ENCODE results near the gene KRT33B.

Gene KRT33B

GRCh38 chr17:41369713-41370112 lies at the start of gene KRT33B:
KRT33B (minus strand) TSS chr17:41369813; CDS start chr17:41369750, 63 bp downstream.
- TF ChIP-seq, protein P1, sequence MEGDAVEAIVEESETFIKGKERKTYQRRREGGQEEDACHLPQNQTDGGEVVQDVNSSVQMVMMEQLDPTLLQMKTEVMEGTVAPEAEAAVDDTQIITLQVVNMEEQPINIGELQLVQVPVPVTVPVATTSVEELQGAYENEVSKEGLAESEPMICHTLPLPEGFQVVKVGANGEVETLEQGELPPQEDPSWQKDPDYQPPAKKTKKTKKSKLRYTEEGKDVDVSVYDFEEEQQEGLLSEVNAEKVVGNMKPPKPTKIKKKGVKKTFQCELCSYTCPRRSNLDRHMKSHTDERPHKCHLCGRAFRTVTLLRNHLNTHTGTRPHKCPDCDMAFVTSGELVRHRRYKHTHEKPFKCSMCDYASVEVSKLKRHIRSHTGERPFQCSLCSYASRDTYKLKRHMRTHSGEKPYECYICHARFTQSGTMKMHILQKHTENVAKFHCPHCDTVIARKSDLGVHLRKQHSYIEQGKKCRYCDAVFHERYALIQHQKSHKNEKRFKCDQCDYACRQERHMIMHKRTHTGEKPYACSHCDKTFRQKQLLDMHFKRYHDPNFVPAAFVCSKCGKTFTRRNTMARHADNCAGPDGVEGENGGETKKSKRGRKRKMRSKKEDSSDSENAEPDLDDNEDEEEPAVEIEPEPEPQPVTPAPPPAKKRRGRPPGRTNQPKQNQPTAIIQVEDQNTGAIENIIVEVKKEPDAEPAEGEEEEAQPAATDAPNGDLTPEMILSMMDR (IDR thresholded peaks at IDR 0.05; ENCODE audit: low read depth, low read length), result no peak
- no peak within 1 kb of the TSS for H3K4me3 ChIP-seq (ENCODE audit: low read depth, low read length)

DNA sequence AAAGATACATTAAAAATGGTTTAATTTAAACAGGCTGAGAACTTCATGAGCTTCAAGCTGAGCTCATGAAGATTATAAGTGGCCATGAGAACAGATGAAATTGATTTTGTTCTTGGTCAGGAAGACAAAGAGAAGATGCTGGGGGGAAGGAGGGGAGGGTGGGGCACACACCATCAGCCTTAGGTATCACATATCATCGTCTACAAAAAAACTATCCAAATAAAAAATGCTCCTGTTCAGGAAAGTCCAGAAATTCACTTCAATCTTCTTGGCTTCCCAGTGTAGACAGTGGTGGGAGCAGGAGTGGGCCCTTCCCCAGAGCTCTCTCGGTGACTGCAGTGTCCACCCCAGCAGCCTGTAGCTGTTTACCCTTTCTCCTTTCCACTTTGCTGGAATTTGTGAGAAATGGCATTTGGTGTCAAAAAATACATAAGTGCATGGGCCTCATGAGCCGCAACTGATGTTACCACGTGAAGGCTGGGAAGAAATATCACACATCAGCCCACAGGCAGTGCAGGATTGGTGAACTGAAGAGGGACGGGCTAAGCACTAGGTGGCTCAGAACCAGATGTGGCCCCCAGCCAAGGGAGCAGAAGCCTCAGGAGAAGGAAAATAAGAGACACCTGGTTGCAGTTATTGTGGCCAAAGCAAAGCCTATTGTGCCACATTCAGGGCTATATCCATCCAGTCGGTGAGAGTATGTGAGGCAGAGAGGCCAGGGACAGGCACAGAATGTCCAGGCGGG lies 48.7 kb upstream of the KRT33B start:
- TF ChIP-seq, protein P1 (IDR thresholded peaks at IDR 0.05; ENCODE audit: low read depth, low read length), result no peak

GRCh38 chr17:41417576-41418015 lies 48.0 kb upstream of the KRT33B start:
- no peak overlapping the region for H3K4me3 ChIP-seq (ENCODE audit: low read depth, low read length)
- TF ChIP-seq, protein P1 (IDR thresholded peaks at IDR 0.05; ENCODE audit: low read depth, low read length), result no peak

More for the DNA sequence above, 48.7 kb upstream of the KRT33B start:
- no peak overlapping the region for H3K4me3 ChIP-seq (ENCODE audit: low read depth, low read length)

DNA sequence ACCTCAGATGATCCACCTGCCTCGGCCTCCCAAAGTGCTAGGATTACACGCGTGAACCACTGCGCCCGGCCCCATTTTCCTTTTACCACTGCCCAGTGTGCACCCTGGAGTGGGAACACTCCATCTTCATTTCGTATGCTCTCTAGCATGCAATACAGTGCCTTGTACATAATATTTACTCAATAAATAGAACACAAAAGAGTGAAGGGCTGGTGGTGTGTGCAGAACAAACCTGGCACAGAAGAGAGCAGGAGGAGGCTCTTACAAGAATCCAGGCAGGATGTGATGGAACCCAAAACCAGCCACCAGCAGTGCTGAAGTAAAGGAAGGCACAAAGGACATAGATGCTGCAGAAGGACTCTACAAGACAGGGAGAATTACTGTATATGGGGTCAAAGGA lies 47.5 kb upstream of the KRT33B start:
- TF ChIP-seq, protein P1 (IDR thresholded peaks at IDR 0.05; ENCODE audit: low read depth, low read length), result no peak
- no peak overlapping the region for H3K4me3 ChIP-seq (ENCODE audit: low read depth, low read length)

DNA sequence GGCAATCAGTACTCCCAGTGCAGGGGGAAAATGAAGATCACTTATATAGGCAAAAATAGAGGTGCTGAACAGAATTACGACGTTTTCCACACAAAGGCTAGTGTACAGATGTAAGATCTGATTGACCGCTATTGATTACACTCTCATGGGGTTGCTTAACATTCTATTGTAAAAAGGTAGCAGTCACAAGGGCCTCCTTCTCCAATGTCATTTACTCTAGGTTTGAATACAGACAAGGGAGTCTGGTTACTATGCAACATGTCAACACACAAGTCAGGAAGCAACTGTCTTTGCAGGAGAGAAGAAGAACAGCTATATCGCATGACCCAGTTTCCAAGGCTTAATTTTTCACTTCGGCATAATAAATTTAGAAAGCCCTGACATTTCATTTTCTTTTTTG lies 46.9 kb upstream of the KRT33B start:
- TF ChIP-seq, protein P1 (IDR thresholded peaks at IDR 0.05; ENCODE audit: low read depth, low read length), result no peak
- no peak overlapping the region for H3K4me3 ChIP-seq (ENCODE audit: low read depth, low read length)

GRCh38 chr17:41415833-41416335 lies 46.3 kb upstream of the KRT33B start:
- TF ChIP-seq, protein P1 (IDR thresholded peaks at IDR 0.05; ENCODE audit: low read depth, low read length), result no peak
- H3K4me3 ChIP-seq (ENCODE audit: low read depth, low read length), result no peak overlapping the region

DNA sequence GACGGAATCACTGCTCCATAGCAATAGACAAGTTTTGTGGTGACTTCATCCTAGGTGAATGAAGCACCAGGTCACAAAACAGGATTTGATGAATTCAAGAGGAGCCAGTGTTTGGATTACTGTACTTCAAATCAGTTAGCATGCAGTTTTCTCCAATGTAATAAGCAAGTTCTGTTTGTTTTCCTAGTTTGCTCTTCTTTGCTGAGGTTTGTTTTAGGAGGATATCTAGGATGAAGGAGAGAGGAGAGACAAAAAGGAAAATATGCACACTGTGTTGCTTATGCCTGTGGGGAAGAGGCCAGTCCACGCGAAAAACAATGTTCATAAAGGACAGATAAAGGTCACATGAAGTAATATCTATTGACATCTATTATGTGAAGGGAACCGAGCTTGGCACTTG lies 45.8 kb upstream of the KRT33B start:
- no peak overlapping the region for H3K4me3 ChIP-seq (ENCODE audit: low read depth, low read length)
- TF ChIP-seq, protein P1 (IDR thresholded peaks at IDR 0.05; ENCODE audit: low read depth, low read length), result no peak
